GM12878 (cell line): Measurements from ENCODE around the gene WBP1L. TPM values are rescaled to one million over a fixed set of nuclear protein-coding genes. Genes with fewer than 3 reads are reported as not detected.

ENCODE experiments used
- ATAC-seq: fragments of 200-7000 bp; cut with Tn5 transposase; 3 replicates; pipeline ENCODE4 v1.9.1; 2020; ENCODE audit warnings: mild to moderate bottlenecking, moderate library complexity
- BruUV-seq: library from RNA; stranded (reverse); fragments of 400-500 nt; replicated peaks from 2 replicates; lab custom pipeline; 2021; lab: Mats Ljungman, UMichigan
- CTCF ChIA-PET: fragments of 300-600 bp; sonication (Branson Sonifier 250); formaldehyde crosslinking; extraction: SDS; loops from one replicate; lab custom pipeline; 2021; ENCODE audit warnings: inconsistent platforms; lab: Yijun Ruan, JAX
- POLR2A ChIA-PET: fragments of 350-600 bp; formaldehyde crosslinking; extraction: SDS; loops from one replicate; lab custom pipeline; 2021; ENCODE audit warnings: inconsistent platforms; lab: Charles Lee
- RAD21 ChIA-PET: fragments of 300-600 bp; sonication (Branson Sonifier 250); formaldehyde crosslinking; loops from one replicate; lab custom pipeline; 2023; ENCODE audit warnings: antibody characterized with exemption; ENCODE audit not compliant: unreplicated experiment; lab: Charles Lee
- SMC1A ChIA-PET: fragments of 300-600 bp; sonication (Branson Sonifier 250); formaldehyde crosslinking; loops from one replicate; lab custom pipeline; 2023; ENCODE audit not compliant: unreplicated experiment, uncharacterized antibody; lab: Charles Lee
- DNase-seq: peaks from one replicate; pipeline ENCODE4 v3.0.0-alpha.2; 2011; ENCODE audit warnings: low read depth, low spot score
- FAIRE-seq: peaks from 3 replicates; lab custom pipeline; 2011; peaks lifted over from hg19 to GRCh38; lab: Jason Lieb, UNC
- H2AFZ ChIP-seq: 2 replicates; pipeline ENCODE4 v1.6.0; 2011; ENCODE audit warnings: low read depth, low read length, control low read depth; ENCODE audit not compliant: control insufficient read depth
- H3K27ac ChIP-seq: 2 replicates; pipeline ENCODE4 v1.5.1; 2011; ENCODE audit warnings: control low read depth; ENCODE audit not compliant: control insufficient read depth, insufficient read depth
- H3K27me3 ChIP-seq, 2 experiments: replicated peaks in 1 of 2; 2 replicates each; pipeline versions ENCODE4 v1.6.0 to v1.6.1; 2011; ENCODE audit warnings: low read length in 1 of 2; ENCODE audit not compliant: control insufficient read depth in 2 of 2, insufficient read depth in 2 of 2
- H3K36me3 ChIP-seq, 2 experiments: 2 replicates each; pipeline ENCODE4 v1.5.1; 2011; ENCODE audit warnings: low read length in 1 of 2; ENCODE audit not compliant: control insufficient read depth in 2 of 2, insufficient read depth in 2 of 2
- H3K4me1 ChIP-seq: 2 replicates; pipeline ENCODE4 v1.6.1; 2011; ENCODE audit warnings: mild to moderate bottlenecking, low read length, moderate library complexity, mixed read lengths; ENCODE audit not compliant: control insufficient read depth, insufficient read depth
- H3K4me2 ChIP-seq: 2 replicates; pipeline ENCODE4 v1.6.0; 2011; ENCODE audit warnings: control low read depth; ENCODE audit not compliant: control insufficient read depth, insufficient read depth
- H3K4me3 ChIP-seq: fragments of 200-600 bp; sonication (generic); 2 replicates; pipeline ENCODE4 v1.5.1; 2016
- H3K79me2 ChIP-seq: 2 replicates; pipeline ENCODE4 v1.6.0; 2011; ENCODE audit warnings: low read length; ENCODE audit not compliant: control insufficient read depth, insufficient read depth
- H3K9ac ChIP-seq: 2 replicates; pipeline ENCODE4 v1.8.0; 2011; ENCODE audit warnings: low read length, control low read depth, mixed read lengths; ENCODE audit not compliant: control insufficient read depth, insufficient read depth
- H3K9me3 ChIP-seq: replicated peaks from 3 replicates; pipeline ENCODE4 v1.5.1; 2011; ENCODE audit warnings: mild to moderate bottlenecking, low read length; ENCODE audit not compliant: control insufficient read depth, insufficient read depth
- H4K20me1 ChIP-seq: 2 replicates; pipeline ENCODE4 v1.6.0; 2011; ENCODE audit not compliant: control insufficient read depth, insufficient read depth
- BMI1 ChIP-seq: fragments of 450-650 bp; IDR thresholded peaks from 2 replicates; pipeline ENCODE4 v1.6.1; 2016; ENCODE audit warnings: mild to moderate bottlenecking, moderate library complexity, borderline replicate concordance
- CHD1 ChIP-seq: IDR thresholded peaks from 2 replicates; pipeline ENCODE4 v1.6.1; 2012; ENCODE audit warnings: low read depth, low read length, improper control_type of control experiment
- MLLT1 ChIP-seq: fragments of 450-650 bp; IDR thresholded peaks from 2 replicates; pipeline ENCODE4 v1.6.1; 2016; ENCODE audit warnings: mild to moderate bottlenecking
- MXI1 ChIP-seq: fragments of 150-350 bp; IDR thresholded peaks from 2 replicates; pipeline ENCODE4 v1.6.1; 2011; ENCODE audit warnings: low read depth, mild to moderate bottlenecking, inconsistent platforms, low read length, improper control_type of control experiment
- NFIC ChIP-seq: IDR thresholded peaks from 2 replicates; pipeline ENCODE4 v1.6.1; 2012; ENCODE audit warnings: low read depth, mild to moderate bottlenecking, inconsistent platforms, low read length, moderate library complexity
- SUPT20H ChIP-seq: IDR thresholded peaks from 2 replicates; pipeline ENCODE4 v1.6.1; 2011; ENCODE audit warnings: low read depth, mild to moderate bottlenecking, low read length, moderate library complexity, borderline replicate concordance; ENCODE audit not compliant: control insufficient read depth
- ZSCAN29 ChIP-seq: fragments of 450-650 bp; IDR thresholded peaks from 2 replicates; pipeline ENCODE4 v1.6.1; 2017; ENCODE audit warnings: mild to moderate bottlenecking, moderate library complexity
- WGBS: methylation state at CpG from one replicate; pipeline ENCODE4 v1.1.6; 2016; ENCODE audit warnings: low lambda C conversion rate; ENCODE audit not compliant: insufficient replicate concordance, insufficient coverage; ENCODE audit errors: missing lambda C conversion rate; 5-methylcytosine and 5-hydroxymethylcytosine counted together
- in situ Hi-C: fragments of 300-500 bp; cut with MboI; formaldehyde crosslinking; loops from 9 replicates; pipeline ENCODE4 v1.14.3; 2018; ENCODE audit warnings: mixed read lengths
- intact Hi-C: fragments of 100-400 bp; cut with micrococcal nuclease; formaldehyde crosslinking; loops from one replicate; pipeline ENCODE4 v1.14.2; 2022; ENCODE audit not compliant: unreplicated experiment
- polyA plus RNA-seq, 11 experiments: library from polyadenylated mRNA; depleted of rRNA in 4 of 11; unstranded in 6 of 11; stranded (reverse) in 5 of 11; fragments of >200 nt; fragmentation: Nextera tagmentation in 4 of 11; fragmentation: Illumina TruSeq in 1 of 11; extraction: Ambion mirVana in 4 of 11; extraction: Trizol in 1 of 11; gene quantifications; 1 replicate in 1 of 11; 2 replicates in 10 of 11; pipeline versions ENCODE4 v1.2.1 to v1.2.3, GENCODE V29; 2011 to 2016; ENCODE audit warnings: inconsistent platforms in 2 of 11, missing spikeins in 2 of 11, low read depth in 1 of 11
- total RNA-seq, 4 experiments: library from RNA; depleted of rRNA in 3 of 4; stranded (reverse); fragments of >200 nt in 3 of 4; fragmentation: Illumina TruSeq in 1 of 4; extraction: Trizol in 1 of 4; gene quantifications; 2 replicates each; pipeline versions ENCODE4 v1.2.1 to v1.2.3, GENCODE V29; 2013 to 2021

WBP1L gene
- total and polyA plus RNA-seq, 10 of the 15 experiments (the other 5 are each of a cell fraction or from before 2014, with no cell fraction given): 3.7 to 18.8 (median 12.3) TPM

- H3K4me1 ChIP-seq: no peaks in the 10 kb centered on the region; the same call in 1 of the 2 replicates
- H3K9me3 ChIP-seq: no peaks in the 10 kb centered on the region; the same call in 2 of the 3 replicates
- no peak overlapping the region for H2AFZ ChIP-seq
- H3K27ac ChIP-seq: no peak overlapping the region
- H3K4me3 ChIP-seq: no peak overlapping the region
- FAIRE-seq: no peak
- no peak for DNase-seq
- no TSS peak for BruUV-seq
- 69% methylated on average over 2 of the region's 2 CpGs for WGBS
- no peak overlapping the region for H3K9ac ChIP-seq
- H3K27me3 ChIP-seq: no peaks in the 10 kb centered on the region
- in situ Hi-C loops: no loop called here
- H4K20me1 ChIP-seq: no peaks in the 10 kb centered on the region
- RAD21 ChIA-PET: no interaction called here
- TF ChIP-seq MLLT1 (no peak), NFIC (no peak), ZSCAN29 (no peak)
- H3K4me2 ChIP-seq: no peak overlapping the region
- peaks cover 2% of the 10 kb centered on the region for H3K79me2 ChIP-seq
- POLR2A ChIA-PET: no interaction called here
- peaks cover 0 to 4% of the 10 kb centered on the region in 2 experiments; a peak in 1 of 4 replicates for H3K36me3 ChIP-seq
- SMC1A ChIA-PET: interaction anchor here (1.3 to 1.5 kb wide), 3 partner anchors 9 to 17 kb away, joined by 4 read pairs; no protein-coding TSS in a partner anchor
- ATAC-seq: no peak
- CTCF ChIA-PET: no interaction called here
- intact Hi-C loops: no loop called here
Measured at GRCh38 chr10:102785818-102786217, 42.1 kb downstream of the WBP1L start.

- DNase-seq (no peak), ATAC-seq (no peak), FAIRE-seq (no peak)
- intact Hi-C loops: no loop called here
- Histone ChIP-seq H3K27me3 (no peaks in the 10 kb centered on the region), H3K79me2 (peaks cover 11% of the 10 kb centered on the region), H3K4me2 (no peak overlapping the region), H3K36me3 (no peaks in the 10 kb centered on the region), H2AFZ (no peak overlapping the region), H3K9ac (no peak overlapping the region), H4K20me1 (no peaks in the 10 kb centered on the region), H3K4me1 (peaks cover 15% of the 10 kb centered on the region), H3K27ac (no peak overlapping the region), H3K4me3 (no peak overlapping the region), H3K9me3 (no peaks in the 10 kb centered on the region; the same call in 2 of the 3 replicates)
- SMC1A ChIA-PET: no interaction called here
- POLR2A ChIA-PET: interaction anchor here (0.6 kb wide), 2 partner anchors 78 to 665 kb away, joined by 3 read pairs; partner anchors contain the start of gene ARL3
- TF ChIP-seq CHD1 (no peak), BMI1 (no peak), MXI1 (no peak), SUPT20H (no peak)
- in situ Hi-C loops: no loop called here
- WGBS: 98% methylated on average over 8 of the region's 8 CpGs
- RAD21 ChIA-PET: no interaction called here
- CTCF ChIA-PET: no interaction called here
- BruUV-seq: no TSS peak
Measured at GRCh38 chr10:102791754-102792395, 48.1 kb downstream of the WBP1L start.
